ENCODE data around the gene CAMTA1. TPM values are rescaled to one million over a fixed set of nuclear protein-coding genes. Genes with fewer than 3 reads are reported as not detected.
A peak's percentile ranks its signal among the peaks of the same experiment; 100 is the strongest.

The CAMTA1 gene
- total RNA-seq, 2 donors from 2014 or later, result 55.3 to 69.5 TPM

DNA sequence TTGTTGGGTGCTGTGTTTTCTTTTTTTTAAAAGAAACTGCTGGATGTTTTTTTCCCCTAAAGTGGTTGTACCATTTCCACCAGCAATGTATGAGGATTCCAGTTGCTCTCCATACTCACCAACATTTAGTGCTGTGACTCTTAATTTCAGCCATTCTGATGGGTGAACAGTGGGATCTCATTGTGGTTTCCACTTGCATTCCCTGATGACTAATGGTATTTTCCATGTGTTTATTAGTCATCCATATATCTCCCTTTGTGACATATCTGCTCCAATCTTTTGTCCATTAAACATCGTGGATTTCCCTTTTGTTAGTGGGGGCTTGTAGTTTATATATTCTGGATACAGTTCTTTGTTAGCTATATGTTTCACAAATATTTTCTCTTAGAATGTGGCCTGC is 206.0 kb downstream of the CAMTA1 start:
- no peak for ATAC-seq
- Mint-ChIP-seq H3K27ac (no peak overlapping the region), H3K4me1 (no peaks in the 10 kb centered on the region), H3K36me3 (ENCODE audit: low read depth) (no peaks in the 10 kb centered on the region), H3K27me3 (peaks cover 34% of the 10 kb centered on the region), H3K4me3 (no peak overlapping the region)
- DNase-seq, result no peak
- H3K9me3 ChIP-seq (ENCODE audit: control insufficient read depth, low read length, poor library complexity, severe bottlenecking), result no peaks in the 10 kb centered on the region

DNA sequence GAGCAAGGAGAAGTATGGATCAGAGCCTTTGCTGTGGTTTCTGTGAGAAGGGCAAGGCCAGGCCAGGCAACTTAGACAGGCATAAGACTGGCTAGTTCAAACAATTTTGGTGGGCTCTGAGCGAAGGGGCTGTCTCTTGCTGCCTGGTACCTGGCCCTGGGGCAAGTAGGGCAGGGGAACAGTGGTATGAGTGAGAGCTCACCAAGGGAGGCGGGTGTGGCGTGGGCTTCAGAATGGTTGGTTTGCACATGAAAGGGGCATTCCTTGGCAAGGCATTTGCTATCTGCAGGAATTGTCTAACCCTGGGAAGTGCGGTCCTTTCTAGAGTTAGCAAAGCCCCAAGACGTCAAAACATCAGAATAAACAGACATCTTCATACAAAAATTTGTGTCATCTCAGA is 210.5 kb downstream of the CAMTA1 start:
- H3K27ac Mint-ChIP-seq, result no peak overlapping the region
- peak overlapping the region; percentile 3 for H3K4me3 Mint-ChIP-seq
- DNase-seq, result no peak
- peaks cover 2% of the 10 kb centered on the region for H3K36me3 Mint-ChIP-seq (ENCODE audit: low read depth)
- H3K27me3 Mint-ChIP-seq, result peaks cover 40% of the 10 kb centered on the region
- no peaks in the 10 kb centered on the region for H3K9me3 ChIP-seq (ENCODE audit: control insufficient read depth, low read length, poor library complexity, severe bottlenecking)
- no peaks in the 10 kb centered on the region for H3K4me1 Mint-ChIP-seq
- no peak for ATAC-seq

DNA sequence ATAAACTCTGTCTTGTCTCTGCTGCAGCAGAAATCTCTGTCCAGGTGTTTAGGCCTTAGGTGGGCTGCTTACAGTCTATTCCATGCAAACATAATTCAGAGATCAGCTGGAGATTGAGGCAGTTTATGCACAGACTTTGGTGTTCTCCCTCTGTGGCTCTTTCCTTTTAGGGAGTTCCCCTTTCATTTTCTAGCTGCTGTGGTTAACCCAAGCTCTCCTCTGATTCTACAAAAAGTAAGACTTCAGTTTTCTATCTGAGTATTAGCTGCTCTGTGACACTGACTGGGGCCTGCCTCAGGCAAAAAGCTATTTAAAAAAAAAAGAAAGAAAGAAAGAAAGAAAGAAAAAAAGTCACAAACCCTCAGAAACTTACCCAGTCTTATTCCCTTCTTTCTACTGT is 211.1 kb downstream of the CAMTA1 start:
- DNase-seq (no peak), ATAC-seq (no peak)
- H3K9me3 ChIP-seq (ENCODE audit: control insufficient read depth, low read length, poor library complexity, severe bottlenecking), result no peaks in the 10 kb centered on the region
- Mint-ChIP-seq H3K27me3 (peaks cover 43% of the 10 kb centered on the region), H3K27ac (no peak overlapping the region), H3K4me3 (no peak overlapping the region), H3K36me3 (ENCODE audit: low read depth) (peaks cover 2% of the 10 kb centered on the region), H3K4me1 (no peaks in the 10 kb centered on the region)

DNA sequence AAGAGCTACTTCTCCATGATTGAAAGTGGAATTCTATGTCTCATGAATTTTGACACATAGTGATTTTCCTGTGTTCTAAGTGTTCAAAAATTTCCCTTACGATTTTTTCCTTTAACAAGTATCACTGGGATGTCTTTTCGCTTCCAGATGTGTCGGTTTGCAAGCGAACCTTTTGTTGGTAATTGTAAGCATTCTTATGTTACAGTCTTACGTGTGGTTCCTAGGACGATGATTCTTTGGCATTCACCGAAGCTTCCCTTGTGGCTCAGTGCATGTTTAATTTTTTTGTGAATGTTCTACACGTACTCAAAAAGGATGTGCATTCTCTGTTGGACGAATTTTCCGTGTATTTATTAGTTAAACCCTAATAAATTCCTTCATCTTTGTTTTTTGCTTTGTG is 211.6 kb downstream of the CAMTA1 start:
- DNase-seq (no peak), ATAC-seq (no peak)
- no peaks in the 10 kb centered on the region for H3K9me3 ChIP-seq (ENCODE audit: control insufficient read depth, low read length, poor library complexity, severe bottlenecking)
- H3K36me3 Mint-ChIP-seq (ENCODE audit: low read depth), result peaks cover 2% of the 10 kb centered on the region
- H3K4me3 Mint-ChIP-seq, result no peak overlapping the region
- H3K4me1 Mint-ChIP-seq, result no peaks in the 10 kb centered on the region
- H3K27me3 Mint-ChIP-seq, result peaks cover 45% of the 10 kb centered on the region
- no peak overlapping the region for H3K27ac Mint-ChIP-seq

- ATAC-seq (no peak), DNase-seq (no peak)
- Mint-ChIP-seq H3K4me1 (no peaks in the 10 kb centered on the region), H3K36me3 (ENCODE audit: low read depth) (peaks cover 2% of the 10 kb centered on the region), H3K27me3 (peaks cover 48% of the 10 kb centered on the region), H3K4me3 (no peak overlapping the region), H3K27ac (no peak overlapping the region)
- H3K9me3 ChIP-seq (ENCODE audit: control insufficient read depth, low read length, poor library complexity, severe bottlenecking), result no peaks in the 10 kb centered on the region
Measured at GRCh38 chr1:6998267-6998666, 213.0 kb downstream of the CAMTA1 start.

DNA sequence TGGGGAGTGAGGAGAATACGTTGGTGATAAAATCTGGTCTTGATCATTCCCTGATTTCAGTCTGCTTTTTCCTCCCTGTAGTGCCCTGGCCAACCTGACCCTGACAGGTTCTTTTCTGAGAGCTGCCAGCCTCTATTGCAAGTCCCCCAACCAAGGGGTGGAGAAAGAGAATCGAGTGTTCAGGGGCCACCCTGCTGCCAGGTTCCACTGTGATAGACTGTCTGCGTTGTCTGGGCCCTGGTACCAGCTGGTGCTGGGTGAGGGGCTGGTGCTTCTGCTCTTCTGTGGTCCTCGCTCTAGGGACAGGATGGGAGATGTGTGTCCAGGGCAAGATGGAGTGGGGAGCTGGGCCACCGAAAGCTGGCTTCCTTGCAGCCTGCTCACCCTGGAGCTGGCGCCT is 214.6 kb downstream of the CAMTA1 start:
- Mint-ChIP-seq H3K27ac (no peak overlapping the region), H3K27me3 (peaks cover 58% of the 10 kb centered on the region), H3K4me3 (no peak overlapping the region), H3K36me3 (ENCODE audit: low read depth) (peaks cover 2% of the 10 kb centered on the region), H3K4me1 (no peaks in the 10 kb centered on the region)
- no peaks in the 10 kb centered on the region for H3K9me3 ChIP-seq (ENCODE audit: control insufficient read depth, low read length, poor library complexity, severe bottlenecking)
- ATAC-seq (no peak), DNase-seq (no peak)

DNA sequence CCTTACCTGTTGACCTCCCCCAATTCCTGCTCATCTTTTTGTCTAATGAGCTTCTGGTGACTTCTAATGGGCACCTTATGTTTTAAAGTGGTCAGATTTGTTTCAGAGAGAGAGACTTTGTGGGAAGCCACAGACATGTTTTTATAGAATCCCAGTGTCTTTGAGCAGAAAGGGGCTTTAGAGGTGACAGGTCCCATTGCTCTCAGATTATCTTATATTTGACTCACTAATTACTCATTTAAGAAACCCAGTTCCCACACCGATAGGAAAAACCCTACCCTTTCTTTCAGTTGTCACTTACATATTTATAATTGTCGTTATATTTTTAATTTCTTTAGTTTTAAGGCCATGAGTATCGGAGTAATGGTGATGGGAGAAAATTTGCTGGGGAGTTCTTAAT is 215.5 kb downstream of the CAMTA1 start:
- Mint-ChIP-seq H3K27me3 (peaks cover 59% of the 10 kb centered on the region), H3K4me3 (no peak overlapping the region), H3K36me3 (ENCODE audit: low read depth) (peaks cover 2% of the 10 kb centered on the region), H3K27ac (no peak overlapping the region), H3K4me1 (peaks cover 3% of the 10 kb centered on the region)
- ATAC-seq (no peak), DNase-seq (no peak)
- no peaks in the 10 kb centered on the region for H3K9me3 ChIP-seq (ENCODE audit: control insufficient read depth, low read length, poor library complexity, severe bottlenecking)

DNA sequence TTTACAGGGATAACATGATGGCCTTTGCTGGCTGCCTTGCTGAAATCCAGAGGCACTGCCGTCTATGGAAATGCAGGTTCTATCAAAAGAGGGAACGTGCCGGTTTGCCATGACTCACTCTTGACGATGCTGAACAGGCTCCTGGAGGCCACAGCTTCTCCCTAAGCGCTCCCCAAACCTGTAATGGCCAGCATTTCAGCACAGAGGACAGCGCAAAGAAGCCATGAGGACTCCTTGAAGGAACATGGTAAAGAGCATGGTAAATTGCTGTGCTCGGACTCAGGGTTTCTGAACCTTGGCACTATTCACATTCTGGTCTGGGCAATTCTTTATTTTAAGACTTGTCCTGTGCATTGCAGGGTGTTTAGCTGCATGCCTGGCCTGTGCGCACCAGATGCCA is 217.5 kb downstream of the CAMTA1 start:
- H3K9me3 ChIP-seq (ENCODE audit: control insufficient read depth, low read length, poor library complexity, severe bottlenecking), result no peaks in the 10 kb centered on the region
- no peak for DNase-seq
- ATAC-seq, result no peak
- no peak overlapping the region for H3K4me3 Mint-ChIP-seq
- peaks cover 3% of the 10 kb centered on the region for H3K4me1 Mint-ChIP-seq
- peaks cover 72% of the 10 kb centered on the region for H3K27me3 Mint-ChIP-seq
- no peak overlapping the region for H3K27ac Mint-ChIP-seq
- H3K36me3 Mint-ChIP-seq (ENCODE audit: low read depth), result peaks cover 2% of the 10 kb centered on the region

DNA sequence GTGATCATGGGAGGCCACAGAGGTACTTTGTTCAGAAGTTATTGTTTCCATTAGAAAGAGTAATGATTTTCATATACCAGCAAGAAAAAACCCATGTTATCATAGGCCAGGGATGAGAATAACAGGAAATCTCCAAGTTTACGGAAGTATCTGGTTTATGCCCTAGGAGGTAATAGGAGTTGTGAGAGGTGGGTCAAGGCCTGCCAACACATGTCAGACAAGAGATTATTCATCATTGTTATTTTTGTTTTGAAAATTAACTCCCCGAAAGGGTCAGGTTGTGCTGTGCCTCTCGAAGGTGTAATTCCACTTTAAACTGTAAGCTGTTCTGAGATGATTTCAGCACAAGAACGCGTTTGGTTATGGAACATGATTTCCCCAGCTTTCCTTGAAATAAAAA is 218.4 kb downstream of the CAMTA1 start:
- no peaks in the 10 kb centered on the region for H3K9me3 ChIP-seq (ENCODE audit: control insufficient read depth, low read length, poor library complexity, severe bottlenecking)
- ATAC-seq (no peak), DNase-seq (no peak)
- H3K27me3 Mint-ChIP-seq, result peaks cover 72% of the 10 kb centered on the region
- peaks cover 6% of the 10 kb centered on the region for H3K4me1 Mint-ChIP-seq
- H3K36me3 Mint-ChIP-seq (ENCODE audit: low read depth), result peaks cover 2% of the 10 kb centered on the region
- no peak overlapping the region for H3K27ac Mint-ChIP-seq
- H3K4me3 Mint-ChIP-seq, result no peak overlapping the region

- Mint-ChIP-seq H3K4me1 (peaks cover 6% of the 10 kb centered on the region), H3K36me3 (ENCODE audit: low read depth) (no peaks in the 10 kb centered on the region), H3K27ac (no peak overlapping the region), H3K27me3 (peaks cover 68% of the 10 kb centered on the region), H3K4me3 (no peak overlapping the region)
- ATAC-seq (no peak), DNase-seq (no peak)
- H3K9me3 ChIP-seq (ENCODE audit: control insufficient read depth, low read length, poor library complexity, severe bottlenecking), result no peaks in the 10 kb centered on the region
Measured at GRCh38 chr1:7004181-7004580, 218.9 kb downstream of the CAMTA1 start.

DNA sequence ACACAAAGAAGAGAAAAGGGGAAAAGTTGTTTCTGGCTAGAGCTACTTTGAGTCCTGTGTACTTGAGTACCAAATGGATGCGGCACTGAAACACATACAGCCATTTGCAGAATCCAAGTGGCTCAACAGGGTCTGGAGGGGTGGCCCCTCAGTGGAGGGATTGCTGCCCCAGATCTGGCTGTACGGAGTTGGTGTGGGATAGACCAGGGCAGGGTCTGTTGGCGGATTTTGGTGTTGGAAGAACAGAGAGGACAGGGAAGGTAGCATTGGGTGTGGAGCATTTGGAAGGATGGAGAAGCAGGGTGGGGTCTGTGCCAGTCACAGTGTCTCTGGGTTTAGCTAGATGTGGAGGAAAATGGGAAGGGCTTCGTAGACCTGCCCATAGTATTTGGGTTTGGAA is 220.5 kb downstream of the CAMTA1 start:
- Mint-ChIP-seq H3K27ac (no peak overlapping the region), H3K36me3 (ENCODE audit: low read depth) (no peaks in the 10 kb centered on the region), H3K27me3 (peaks cover 52% of the 10 kb centered on the region), H3K4me1 (peaks cover 6% of the 10 kb centered on the region), H3K4me3 (no peak overlapping the region)
- ATAC-seq, result no peak
- no peaks in the 10 kb centered on the region for H3K9me3 ChIP-seq (ENCODE audit: control insufficient read depth, low read length, poor library complexity, severe bottlenecking)
- no peak for DNase-seq

GRCh38 chr1:7006996-7007871 is 222.0 kb downstream of the CAMTA1 start:
- no peak for ATAC-seq
- no peaks in the 10 kb centered on the region for H3K9me3 ChIP-seq (ENCODE audit: control insufficient read depth, low read length, poor library complexity, severe bottlenecking)
- H3K36me3 Mint-ChIP-seq (ENCODE audit: low read depth), result no peaks in the 10 kb centered on the region
- DNase-seq, result no peak
- peaks cover 6% of the 10 kb centered on the region for H3K4me1 Mint-ChIP-seq
- no peak overlapping the region for H3K4me3 Mint-ChIP-seq
- H3K27ac Mint-ChIP-seq, result no peak overlapping the region
- H3K27me3 Mint-ChIP-seq, result peaks cover 61% of the 10 kb centered on the region

DNA sequence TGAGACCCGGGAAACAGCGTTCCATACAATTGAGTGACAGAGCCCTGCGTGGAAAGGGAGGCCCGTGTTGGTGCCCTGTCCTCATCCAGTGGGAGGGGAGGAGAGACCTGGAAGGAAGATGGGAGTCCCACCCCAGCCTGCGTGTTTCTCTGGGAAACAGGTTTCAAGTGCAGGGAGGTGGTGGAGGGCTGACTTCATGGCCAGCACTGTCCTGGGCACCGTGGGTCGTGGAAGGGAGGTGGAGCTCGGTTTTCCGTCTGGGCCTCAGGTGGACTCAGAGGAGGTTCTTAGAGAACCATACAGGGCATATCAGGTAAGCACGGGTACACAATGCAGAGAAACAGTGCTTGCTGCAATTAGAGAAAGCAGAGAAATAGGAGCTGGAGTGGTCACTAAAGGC is 222.6 kb downstream of the CAMTA1 start:
- ATAC-seq, result no peak
- Mint-ChIP-seq H3K4me3 (peak overlapping the region; percentile 31), H3K4me1 (peaks cover 9% of the 10 kb centered on the region), H3K27me3 (peaks cover 62% of the 10 kb centered on the region), H3K27ac (no peak overlapping the region), H3K36me3 (ENCODE audit: low read depth) (peaks cover 3% of the 10 kb centered on the region)
- H3K9me3 ChIP-seq (ENCODE audit: control insufficient read depth, low read length, poor library complexity, severe bottlenecking), result no peaks in the 10 kb centered on the region
- DNase-seq, result no peak

DNA sequence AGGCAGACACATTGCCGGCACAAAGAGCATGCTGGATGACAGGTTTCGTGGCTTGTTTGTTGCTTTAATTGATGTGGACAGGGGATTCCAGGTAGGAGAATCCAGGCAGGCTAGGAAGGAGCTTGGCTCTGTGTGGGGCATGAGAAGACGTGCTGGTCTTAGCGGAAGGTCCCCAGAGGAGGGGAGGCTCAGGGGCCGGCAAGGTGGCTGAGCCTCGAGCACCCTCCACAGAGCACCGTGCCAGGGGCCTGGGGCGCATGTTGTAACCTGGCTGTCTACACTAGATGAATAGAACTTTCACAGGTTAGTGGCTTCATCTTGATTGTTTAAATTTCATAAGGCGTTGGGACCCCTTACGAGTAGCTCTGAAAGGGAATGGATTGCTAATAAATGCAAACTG is 223.1 kb downstream of the CAMTA1 start:
- ATAC-seq (no peak), DNase-seq (no peak)
- Mint-ChIP-seq H3K4me3 (peak overlapping the region; percentile 31), H3K27me3 (peaks cover 62% of the 10 kb centered on the region), H3K4me1 (peaks cover 9% of the 10 kb centered on the region), H3K27ac (no peak overlapping the region), H3K36me3 (ENCODE audit: low read depth) (peaks cover 3% of the 10 kb centered on the region)
- H3K9me3 ChIP-seq (ENCODE audit: control insufficient read depth, low read length, poor library complexity, severe bottlenecking), result no peaks in the 10 kb centered on the region
